MM.1S (cell line): ENCODE measurements around the gene LYRM4.

ENCODE experiments used
- DNase-seq: peaks from one replicate; pipeline ENCODE4 v3.0.0-alpha.2; 2015
- H2AFZ ChIP-seq: fragments of 300-600 bp; sonication (generic); 2 replicates; pipeline ENCODE4 v1.6.0; 2016; ENCODE audit warnings: antibody characterized with exemption, low read length
- H3F3A ChIP-seq: fragments of 300-600 bp; sonication (generic); 2 replicates; pipeline ENCODE4 v1.6.1; 2016; ENCODE audit warnings: mild to moderate bottlenecking, antibody characterized with exemption, low read length, moderate library complexity, mixed read lengths; ENCODE audit not compliant: insufficient read depth
- H3K27ac ChIP-seq: fragments of 300-600 bp; sonication (generic); 2 replicates; pipeline ENCODE4 v1.5.1; 2016; ENCODE audit warnings: mild to moderate bottlenecking, low read length
- H3K27me3 ChIP-seq: fragments of 300-600 bp; sonication (generic); replicated peaks from 2 replicates; pipeline ENCODE4 v1.6.0; 2016; ENCODE audit warnings: low read length; ENCODE audit not compliant: insufficient read depth
- H3K36me3 ChIP-seq: fragments of 300-600 bp; sonication (generic); replicated peaks from 2 replicates; pipeline ENCODE4 v1.6.1; 2016; ENCODE audit warnings: mild to moderate bottlenecking, low read length, mixed read lengths; ENCODE audit not compliant: insufficient read depth
- H3K4me1 ChIP-seq: fragments of 300-600 bp; sonication (generic); 2 replicates; pipeline ENCODE4 v1.6.1; 2016; ENCODE audit warnings: low read length, mixed read lengths
- H3K4me2 ChIP-seq: fragments of 300-600 bp; sonication (generic); 2 replicates; pipeline ENCODE4 v1.6.0; 2016; ENCODE audit warnings: low read depth, low read length
- H3K4me3 ChIP-seq: fragments of 300-600 bp; sonication (generic); 2 replicates; pipeline ENCODE4 v1.5.1; 2016; ENCODE audit warnings: low read length, mixed read lengths
- H3K79me2 ChIP-seq: fragments of 300-600 bp; sonication (generic); 2 replicates; pipeline ENCODE4 v1.6.1; 2016; ENCODE audit warnings: mixed run types, low read length, mixed read lengths
- H3K9ac ChIP-seq: fragments of 300-600 bp; sonication (generic); 2 replicates; pipeline ENCODE4 v1.6.1; 2016; ENCODE audit warnings: low read length, mixed read lengths
- H3K9me2 ChIP-seq: fragments of 300-600 bp; sonication (generic); replicated peaks from 2 replicates; pipeline ENCODE4 v1.6.1; 2016; ENCODE audit warnings: mild to moderate bottlenecking, low read length, mixed read lengths; ENCODE audit not compliant: insufficient read depth
- H3K9me3 ChIP-seq: fragments of 300-600 bp; sonication (generic); replicated peaks from 2 replicates; pipeline ENCODE4 v1.6.1; 2016; ENCODE audit warnings: mild to moderate bottlenecking, low read length, mixed read lengths; ENCODE audit not compliant: insufficient read depth
- H4K20me1 ChIP-seq: fragments of 300-600 bp; sonication (generic); 2 replicates; pipeline ENCODE4 v1.6.1; 2016; ENCODE audit warnings: mild to moderate bottlenecking, low read length, moderate library complexity, mixed read lengths; ENCODE audit not compliant: insufficient read depth
- EZH2 ChIP-seq: fragments of 300-600 bp; sonication (generic); optimal IDR thresholded peaks from 2 replicates; pipeline ENCODE3; 2017; ENCODE audit warnings: low read depth, mild to moderate bottlenecking, antibody characterized with exemption, low read length, mixed read lengths
- EZH2phosphoT487 ChIP-seq: fragments of 300-600 bp; sonication (generic); IDR thresholded peaks from 2 replicates; pipeline ENCODE4 v1.6.1; 2018; ENCODE audit warnings: antibody characterized with exemption, low read length
- TF ChIP-seq, protein P1 (sequence below): fragments of 300-600 bp; sonication (generic); IDR thresholded peaks from 2 replicates; pipeline ENCODE4 v1.5.1; 2016; ENCODE audit warnings: antibody characterized with exemption, low read length, mixed read lengths

Gene LYRM4

GRCh38 chr6:5111626-5112025 is 149.1 kb downstream of the LYRM4 start:
- no peaks in the 10 kb centered on the region for H3K9me3 ChIP-seq
- no peaks in the 10 kb centered on the region for H3K27me3 ChIP-seq
- H3K27ac ChIP-seq = no peak overlapping the region
- no peaks in the 10 kb centered on the region for H3K4me1 ChIP-seq
- DNase-seq = no peak
- no peaks in the 10 kb centered on the region for H3F3A ChIP-seq
- TF ChIP-seq, protein P1, sequence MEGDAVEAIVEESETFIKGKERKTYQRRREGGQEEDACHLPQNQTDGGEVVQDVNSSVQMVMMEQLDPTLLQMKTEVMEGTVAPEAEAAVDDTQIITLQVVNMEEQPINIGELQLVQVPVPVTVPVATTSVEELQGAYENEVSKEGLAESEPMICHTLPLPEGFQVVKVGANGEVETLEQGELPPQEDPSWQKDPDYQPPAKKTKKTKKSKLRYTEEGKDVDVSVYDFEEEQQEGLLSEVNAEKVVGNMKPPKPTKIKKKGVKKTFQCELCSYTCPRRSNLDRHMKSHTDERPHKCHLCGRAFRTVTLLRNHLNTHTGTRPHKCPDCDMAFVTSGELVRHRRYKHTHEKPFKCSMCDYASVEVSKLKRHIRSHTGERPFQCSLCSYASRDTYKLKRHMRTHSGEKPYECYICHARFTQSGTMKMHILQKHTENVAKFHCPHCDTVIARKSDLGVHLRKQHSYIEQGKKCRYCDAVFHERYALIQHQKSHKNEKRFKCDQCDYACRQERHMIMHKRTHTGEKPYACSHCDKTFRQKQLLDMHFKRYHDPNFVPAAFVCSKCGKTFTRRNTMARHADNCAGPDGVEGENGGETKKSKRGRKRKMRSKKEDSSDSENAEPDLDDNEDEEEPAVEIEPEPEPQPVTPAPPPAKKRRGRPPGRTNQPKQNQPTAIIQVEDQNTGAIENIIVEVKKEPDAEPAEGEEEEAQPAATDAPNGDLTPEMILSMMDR = no peak
- TF ChIP-seq EZH2 = no peak
- TF ChIP-seq EZH2phosphoT487 = no peak
- no peaks in the 10 kb centered on the region for H4K20me1 ChIP-seq
- H2AFZ ChIP-seq = no peak overlapping the region
- no peaks in the 10 kb centered on the region for H3K79me2 ChIP-seq
- H3K4me3 ChIP-seq = no peak overlapping the region
- no peak overlapping the region for H3K4me2 ChIP-seq
- no peaks in the 10 kb centered on the region for H3K9me2 ChIP-seq
- no peaks in the 10 kb centered on the region for H3K36me3 ChIP-seq
- no peak overlapping the region for H3K9ac ChIP-seq

DNA sequence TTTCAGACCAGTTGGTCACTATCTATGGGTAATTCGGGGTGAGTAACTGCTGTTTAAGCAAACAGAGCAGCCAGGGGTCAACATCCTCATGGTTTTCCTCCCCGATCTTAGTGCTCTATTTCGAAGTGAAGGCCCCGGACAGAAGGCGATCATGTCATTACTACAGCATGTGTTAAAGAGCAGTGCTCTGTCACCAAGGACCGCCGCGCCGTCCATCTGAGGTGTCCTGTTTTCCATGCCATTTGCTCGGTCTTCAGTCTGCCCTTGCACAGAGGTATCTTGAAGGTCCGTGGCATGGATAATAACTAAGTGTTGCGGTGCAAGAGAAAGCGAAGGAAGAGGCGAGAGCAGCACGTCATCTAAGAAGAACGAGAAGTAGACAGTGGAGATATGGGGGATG is 150.5 kb downstream of the LYRM4 start:
- no peaks in the 10 kb centered on the region for H3K9me2 ChIP-seq
- no peaks in the 10 kb centered on the region for H3K36me3 ChIP-seq

DNA sequence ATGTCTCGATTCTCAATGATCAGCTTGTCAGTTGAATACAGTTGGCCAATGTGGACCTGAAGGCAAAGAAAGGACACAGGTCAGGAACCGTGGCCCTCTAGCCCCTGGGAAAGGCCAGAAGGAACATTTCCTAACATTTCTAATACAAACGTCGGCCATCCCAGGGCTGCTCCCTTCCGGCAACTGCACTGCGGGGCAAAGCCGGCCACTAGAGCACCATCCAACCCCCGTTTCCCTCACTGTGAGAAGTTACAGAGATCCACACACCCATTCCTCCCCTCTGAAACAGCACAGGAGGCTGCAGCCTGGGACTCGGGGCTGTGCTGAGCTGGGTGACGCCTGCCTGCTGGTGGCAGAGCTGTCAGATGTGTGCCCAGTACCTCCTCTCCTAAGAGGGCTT is 151.3 kb downstream of the LYRM4 start:
- Histone ChIP-seq H3K4me3 (no peak overlapping the region), H3K4me2 (no peak overlapping the region), H4K20me1 (no peaks in the 10 kb centered on the region), H3K9ac (no peak overlapping the region), H3K9me2 (no peaks in the 10 kb centered on the region), H3F3A (no peaks in the 10 kb centered on the region), H3K4me1 (no peaks in the 10 kb centered on the region), H3K27ac (no peak overlapping the region), H2AFZ (no peak overlapping the region), H3K27me3 (no peaks in the 10 kb centered on the region), H3K36me3 (no peaks in the 10 kb centered on the region), H3K79me2 (no peaks in the 10 kb centered on the region), H3K9me3 (no peaks in the 10 kb centered on the region)
- TF ChIP-seq EZH2phosphoT487 = no peak
- no peak for DNase-seq

More for the DNA sequence above, 150.5 kb downstream of the LYRM4 start:
- no peaks in the 10 kb centered on the region for H3K27me3 ChIP-seq
- no peaks in the 10 kb centered on the region for H3K4me1 ChIP-seq
- H3K27ac ChIP-seq = no peak overlapping the region
- H2AFZ ChIP-seq = no peak overlapping the region
- H3K4me2 ChIP-seq = no peak overlapping the region
- no peak for DNase-seq
- no peaks in the 10 kb centered on the region for H3K79me2 ChIP-seq
- no peaks in the 10 kb centered on the region for H4K20me1 ChIP-seq
- H3K9me3 ChIP-seq = no peaks in the 10 kb centered on the region
- H3K4me3 ChIP-seq = no peak overlapping the region
- no peak for TF ChIP-seq EZH2
- no peak for TF ChIP-seq EZH2phosphoT487
- TF ChIP-seq, protein P1 = no peak
- H3K9ac ChIP-seq = no peak overlapping the region
- no peaks in the 10 kb centered on the region for H3F3A ChIP-seq

DNA sequence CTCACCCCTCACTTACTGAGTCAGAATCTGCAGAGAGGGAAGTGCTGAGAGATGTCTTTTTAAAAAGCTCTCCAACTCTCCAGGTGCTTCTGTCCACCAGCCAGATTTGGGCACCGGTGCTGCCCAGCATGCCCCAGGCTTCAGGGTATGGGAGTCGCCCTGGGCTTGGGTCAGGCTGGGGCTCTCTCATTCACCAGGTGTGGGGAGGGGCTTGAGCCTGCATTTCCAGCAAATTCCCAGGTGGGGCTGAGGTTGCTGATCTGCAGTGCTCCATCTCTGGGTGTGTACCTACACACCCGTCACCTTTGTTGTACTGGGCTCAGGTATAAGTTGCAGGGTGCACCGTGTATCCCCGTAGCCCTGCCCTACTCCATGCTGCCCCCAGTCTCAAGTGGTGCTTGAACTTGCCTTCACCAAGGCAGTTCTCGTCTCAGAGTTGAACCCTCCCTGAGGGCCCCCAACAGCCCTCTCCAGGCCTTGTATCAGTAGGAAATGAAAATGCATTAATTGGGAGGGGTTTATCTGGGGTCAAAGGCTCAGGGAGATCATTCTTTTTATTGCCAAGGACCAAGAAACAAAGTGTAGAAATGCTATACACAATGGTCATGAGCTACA is 152.1 kb downstream of the LYRM4 start:
- no peak for DNase-seq
- Histone ChIP-seq H3F3A (no peaks in the 10 kb centered on the region), H4K20me1 (no peaks in the 10 kb centered on the region), H3K9ac (no peak overlapping the region), H3K9me3 (no peaks in the 10 kb centered on the region), H3K27me3 (no peaks in the 10 kb centered on the region), H3K4me3 (no peak overlapping the region), H3K27ac (no peak overlapping the region), H3K79me2 (no peaks in the 10 kb centered on the region), H3K9me2 (no peaks in the 10 kb centered on the region), H2AFZ (no peak overlapping the region), H3K4me2 (no peak overlapping the region), H3K36me3 (no peaks in the 10 kb centered on the region), H3K4me1 (no peaks in the 10 kb centered on the region)
- TF ChIP-seq EZH2 (no peak), EZH2phosphoT487 (no peak)
- TF ChIP-seq, protein P1 = no peak
